HepG2 (cell line): ENCODE results near the gene KLF12. TPM values are rescaled to one million over a fixed set of nuclear protein-coding genes. Genes with fewer than 3 reads are reported as not detected.

Source experiments
- ATAC-seq: fragments of 200-7000 bp; cut with Tn5 transposase; 3 replicates; pipeline ENCODE4 v1.9.1; 2020; ENCODE audit warnings: mild to moderate bottlenecking, moderate library complexity
- BruUV-seq: library from RNA; stranded (reverse); fragments of 400-500 nt; replicated peaks from 2 replicates; lab custom pipeline; 2021; lab: Mats Ljungman, UMichigan
- CTCF ChIA-PET: fragments of 300-600 bp; formaldehyde crosslinking; extraction: SDS; loops from one replicate; lab custom pipeline; 2021; ENCODE audit warnings: low total read pairs, inconsistent platforms, low intra/inter-chr PET ratio; lab: Yijun Ruan, JAX
- POLR2A ChIA-PET: fragments of 350-600 bp; sonication (Branson Sonifier 250); formaldehyde crosslinking; loops from one replicate; lab custom pipeline; 2020; ENCODE audit warnings: antibody characterized with exemption, inconsistent platforms; lab: Yijun Ruan, JAX
- DNase-seq: peaks from one replicate; pipeline ENCODE4 v3.0.0-alpha.2; 2015; ENCODE audit warnings: low spot score
- FAIRE-seq: peaks from 3 replicates; lab custom pipeline; 2011; peaks lifted over from hg19 to GRCh38; lab: Jason Lieb, UNC
- H2AFZ ChIP-seq: one replicate; pipeline ENCODE4 v1.6.1; 2011; ENCODE audit warnings: low read length, inconsistent platforms
- H3K27ac ChIP-seq: fragments of 300-600 bp; 3 replicates; pipeline ENCODE4 v1.8.0; 2011; ENCODE audit warnings: mixed run types, mild to moderate bottlenecking, mixed read lengths, low read length, inconsistent platforms; ENCODE audit not compliant: insufficient read depth; ENCODE audit errors: extremely low read length
- H3K27me3 ChIP-seq, 2 experiments: fragments of 200-600 bp in 1 of 2; 2 replicates in 1 of 2; 3 replicates in 1 of 2; pipeline versions ENCODE4 v1.6.0 to v1.8.0; 2011; ENCODE audit warnings: low read length in 2 of 2, mild to moderate bottlenecking in 2 of 2, moderate library complexity in 2 of 2, inconsistent platforms in 1 of 2; ENCODE audit not compliant: insufficient read depth in 2 of 2, control insufficient read depth in 1 of 2
- H3K36me3 ChIP-seq, 2 experiments: fragments of 200-600 bp in 1 of 2; replicated peaks in 1 of 2; 2 replicates in 1 of 2; 3 replicates in 1 of 2; pipeline versions ENCODE4 v1.5.1 to v1.8.0; 2011; ENCODE audit warnings: low read length in 2 of 2, inconsistent platforms in 1 of 2; ENCODE audit not compliant: insufficient read depth in 2 of 2, control insufficient read depth in 1 of 2
- H3K4me1 ChIP-seq: 2 replicates; pipeline ENCODE4 v1.5.1; 2012; ENCODE audit warnings: low read length, inconsistent platforms; ENCODE audit not compliant: insufficient read depth
- H3K4me2 ChIP-seq: 2 replicates; pipeline ENCODE4 v1.6.0; 2011; ENCODE audit warnings: low read depth, low read length, inconsistent platforms
- H3K4me3 ChIP-seq, 3 experiments: fragments of 200-600 bp in 1 of 3; sonication (generic), shearing (Covaris generic) in 1 of 3; replicated peaks in 1 of 3; 2 replicates each; pipeline ENCODE4 v1.5.1; 2011 to 2016; ENCODE audit warnings: low read length in 3 of 3, inconsistent platforms in 2 of 3, low read depth in 2 of 3, mild to moderate bottlenecking in 2 of 3, control low read depth in 1 of 3, mixed read lengths in 1 of 3; ENCODE audit not compliant: insufficient read depth in 1 of 3
- H3K79me2 ChIP-seq: one replicate; pipeline ENCODE4 v1.6.1; 2011; ENCODE audit warnings: low read length, inconsistent platforms; ENCODE audit not compliant: insufficient read depth
- H3K9ac ChIP-seq: 2 replicates; pipeline ENCODE4 v1.6.0; 2011; ENCODE audit warnings: mild to moderate bottlenecking, low read depth, low read length, inconsistent platforms; ENCODE audit not compliant: insufficient read depth
- H3K9me3 ChIP-seq: 2 replicates; pipeline ENCODE4 v1.5.1; 2012; ENCODE audit warnings: mild to moderate bottlenecking, low read length
- H4K20me1 ChIP-seq: 2 replicates; pipeline ENCODE4 v1.6.0; 2011; ENCODE audit warnings: inconsistent platforms, mild to moderate bottlenecking, low read length, moderate library complexity; ENCODE audit not compliant: insufficient read depth
- FLYWCH1 ChIP-seq: sonication (generic); formaldehyde crosslinking; IDR thresholded peaks from 2 replicates; pipeline ENCODE4 v1.8.1; 2023; ENCODE audit warnings: mild to moderate bottlenecking, missing genetic modification reagents
- KMT2A ChIP-seq: sonication (generic); formaldehyde crosslinking; IDR thresholded peaks from 2 replicates; pipeline ENCODE4 v1.4.0; 2020; ENCODE audit warnings: missing genetic modification reagents
- MAFF ChIP-seq: IDR thresholded peaks from 2 replicates; pipeline ENCODE4 v1.6.1; 2011; ENCODE audit warnings: low read depth, low read length, improper control_type of control experiment
- SATB2 ChIP-seq: sonication (generic); formaldehyde crosslinking; IDR thresholded peaks from 2 replicates; pipeline ENCODE4 v1.5.0; 2020; ENCODE audit warnings: missing genetic modification reagents
- STAG1 ChIP-seq: sonication (generic); formaldehyde crosslinking; IDR thresholded peaks from 2 replicates; pipeline ENCODE4 v1.4.0; 2020; ENCODE audit warnings: missing genetic modification reagents
- TCF12 ChIP-seq, 2 experiments: fragments of 450-650 bp in 1 of 2; sonication (generic) in 1 of 2; formaldehyde crosslinking in 1 of 2; IDR thresholded peaks; 2 replicates each; pipeline versions ENCODE4 v1.6.1 to v1.8.0; 2017 to 2022; ENCODE audit warnings: antibody characterized with exemption in 1 of 2, mild to moderate bottlenecking in 1 of 2, missing genetic modification reagents in 1 of 2, moderate library complexity in 1 of 2
- TGIF2 ChIP-seq: IDR thresholded peaks from 2 replicates; pipeline ENCODE4 v1.6.1; 2016; ENCODE audit warnings: control low read depth, missing compliant biosample characterization
- ZBTB7A ChIP-seq: sonication (generic); formaldehyde crosslinking; IDR thresholded peaks from 2 replicates; pipeline ENCODE4 v1.8.0; 2022; ENCODE audit warnings: mild to moderate bottlenecking, missing genetic modification reagents
- ZNF138 ChIP-seq: sonication (generic); formaldehyde crosslinking; IDR thresholded peaks from 2 replicates; pipeline ENCODE4 v1.5.0; 2020; ENCODE audit warnings: mild to moderate bottlenecking, low read depth, missing genetic modification reagents
- ZNF75D ChIP-seq: sonication (generic); formaldehyde crosslinking; IDR thresholded peaks from 2 replicates; pipeline ENCODE4 v1.8.1; 2023; ENCODE audit warnings: missing genetic modification reagents, mild to moderate bottlenecking, borderline replicate concordance
- ZNF772 ChIP-seq: sonication (generic); formaldehyde crosslinking; IDR thresholded peaks from 2 replicates; pipeline ENCODE4 v1.5.0; 2020; ENCODE audit warnings: mild to moderate bottlenecking, missing genetic modification reagents
- ZNF777 ChIP-seq: sonication (generic); formaldehyde crosslinking; IDR thresholded peaks from 2 replicates; pipeline ENCODE4 v1.4.0; 2020; ENCODE audit warnings: missing genetic modification reagents
- WGBS: methylation state at CpG from one replicate; pipeline ENCODE4 v1.1.6; 2017; ENCODE audit warnings: low lambda C conversion rate; 5-methylcytosine and 5-hydroxymethylcytosine counted together
- in situ Hi-C: cut with HindIII; loops from 2 replicates; pipeline ENCODE4 v1.10.0; 2017; ENCODE audit warnings: low pct_unique_long_range_greater_than_20kb; ENCODE audit not compliant: extremely low pct_ligation_motif_present
- intact Hi-C: fragments of 100-400 bp; cut with micrococcal nuclease; formaldehyde crosslinking; loops from one replicate; pipeline ENCODE4 v1.10.0; 2022; ENCODE audit not compliant: unreplicated experiment
- polyA plus RNA-seq, 8 experiments: library from polyadenylated mRNA; depleted of rRNA in 3 of 8; stranded (reverse) in 7 of 8; unstranded in 1 of 8; fragments of >200 nt; fragmentation: Illumina TruSeq in 4 of 8; extraction: Trizol in 4 of 8; gene quantifications; 2 replicates each; pipeline versions ENCODE4 v1.2.1 to v1.2.3, GENCODE V29; 2011 to 2016; ENCODE audit warnings: low read depth in 4 of 8, missing spikeins in 1 of 8, mixed read lengths in 1 of 8; ENCODE audit not compliant: insufficient read depth in 1 of 8
- total RNA-seq, 5 experiments: library from RNA; depleted of rRNA; stranded (reverse); fragments of >200 nt; fragmentation: Illumina TruSeq; extraction: Trizol; gene quantifications; 2 replicates each; pipeline ENCODE4 v1.2.3, GENCODE V29; 2016; ENCODE audit warnings: low read depth in 1 of 5
- TF ChIP-seq, protein P1 (sequence below): IDR thresholded peaks from 2 replicates; pipeline ENCODE4 v1.4.0; 2020; ENCODE audit warnings: mild to moderate bottlenecking, missing genetic modification reagents
- TF ChIP-seq, protein P2 (sequence below): sonication (generic); formaldehyde crosslinking; IDR thresholded peaks from 2 replicates; pipeline ENCODE4 v1.5.0; 2020; ENCODE audit warnings: missing genetic modification reagents
- TF ChIP-seq, protein P3 (sequence below): sonication (generic); formaldehyde crosslinking; IDR thresholded peaks from 2 replicates; pipeline ENCODE4 v1.9.0; 2022; ENCODE audit warnings: low read depth, missing genetic modification reagents

Gene KLF12
- total and polyA plus RNA-seq, 2 of the 13 experiments (the other 11 are each of a cell fraction or from before 2014, with no cell fraction given) = 0.66 to 1.5 TPM

DNA sequence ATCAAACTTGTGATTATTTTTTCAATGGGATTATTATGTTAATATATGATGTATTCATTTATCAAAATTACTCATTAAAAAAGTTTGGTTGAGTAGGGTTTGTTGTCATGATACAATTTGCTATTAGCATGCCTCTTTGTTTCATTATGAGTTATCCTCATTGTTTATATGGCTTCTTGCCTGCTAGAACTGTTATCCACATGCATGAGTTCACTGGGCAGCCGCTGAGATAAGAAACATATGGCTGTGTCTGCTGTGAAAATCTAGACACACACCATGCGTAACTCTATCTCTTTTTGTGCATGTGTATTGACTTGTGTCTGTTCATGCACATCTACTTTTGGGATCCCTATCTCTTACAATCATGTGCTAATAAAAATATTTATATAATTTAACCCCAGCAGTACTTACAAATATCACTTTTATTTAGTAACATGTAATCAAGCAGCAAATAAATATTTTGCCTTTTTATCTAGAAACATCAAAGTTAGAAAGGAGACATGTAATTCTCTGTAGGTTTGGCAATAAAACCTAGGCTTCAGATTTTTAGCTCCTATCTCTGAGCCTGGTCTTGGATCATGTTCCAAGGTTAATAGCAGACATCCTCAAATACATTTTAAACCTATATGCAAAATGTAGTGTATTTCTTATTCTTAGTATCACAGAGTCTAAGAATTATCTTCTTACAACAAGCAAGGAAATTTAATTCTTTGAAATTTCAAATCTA, 11.2 kb upstream of the KLF12 start (continued):
- TF ChIP-seq, protein P1, sequence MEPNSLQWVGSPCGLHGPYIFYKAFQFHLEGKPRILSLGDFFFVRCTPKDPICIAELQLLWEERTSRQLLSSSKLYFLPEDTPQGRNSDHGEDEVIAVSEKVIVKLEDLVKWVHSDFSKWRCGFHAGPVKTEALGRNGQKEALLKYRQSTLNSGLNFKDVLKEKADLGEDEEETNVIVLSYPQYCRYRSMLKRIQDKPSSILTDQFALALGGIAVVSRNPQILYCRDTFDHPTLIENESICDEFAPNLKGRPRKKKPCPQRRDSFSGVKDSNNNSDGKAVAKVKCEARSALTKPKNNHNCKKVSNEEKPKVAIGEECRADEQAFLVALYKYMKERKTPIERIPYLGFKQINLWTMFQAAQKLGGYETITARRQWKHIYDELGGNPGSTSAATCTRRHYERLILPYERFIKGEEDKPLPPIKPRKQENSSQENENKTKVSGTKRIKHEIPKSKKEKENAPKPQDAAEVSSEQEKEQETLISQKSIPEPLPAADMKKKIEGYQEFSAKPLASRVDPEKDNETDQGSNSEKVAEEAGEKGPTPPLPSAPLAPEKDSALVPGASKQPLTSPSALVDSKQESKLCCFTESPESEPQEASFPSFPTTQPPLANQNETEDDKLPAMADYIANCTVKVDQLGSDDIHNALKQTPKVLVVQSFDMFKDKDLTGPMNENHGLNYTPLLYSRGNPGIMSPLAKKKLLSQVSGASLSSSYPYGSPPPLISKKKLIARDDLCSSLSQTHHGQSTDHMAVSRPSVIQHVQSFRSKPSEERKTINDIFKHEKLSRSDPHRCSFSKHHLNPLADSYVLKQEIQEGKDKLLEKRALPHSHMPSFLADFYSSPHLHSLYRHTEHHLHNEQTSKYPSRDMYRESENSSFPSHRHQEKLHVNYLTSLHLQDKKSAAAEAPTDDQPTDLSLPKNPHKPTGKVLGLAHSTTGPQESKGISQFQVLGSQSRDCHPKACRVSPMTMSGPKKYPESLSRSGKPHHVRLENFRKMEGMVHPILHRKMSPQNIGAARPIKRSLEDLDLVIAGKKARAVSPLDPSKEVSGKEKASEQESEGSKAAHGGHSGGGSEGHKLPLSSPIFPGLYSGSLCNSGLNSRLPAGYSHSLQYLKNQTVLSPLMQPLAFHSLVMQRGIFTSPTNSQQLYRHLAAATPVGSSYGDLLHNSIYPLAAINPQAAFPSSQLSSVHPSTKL = no peak
- no peak for TF ChIP-seq ZNF138
- TF ChIP-seq SATB2 (CRISPR knock-in tag) = no peak
- TF ChIP-seq ZNF772 = no peak

DNA sequence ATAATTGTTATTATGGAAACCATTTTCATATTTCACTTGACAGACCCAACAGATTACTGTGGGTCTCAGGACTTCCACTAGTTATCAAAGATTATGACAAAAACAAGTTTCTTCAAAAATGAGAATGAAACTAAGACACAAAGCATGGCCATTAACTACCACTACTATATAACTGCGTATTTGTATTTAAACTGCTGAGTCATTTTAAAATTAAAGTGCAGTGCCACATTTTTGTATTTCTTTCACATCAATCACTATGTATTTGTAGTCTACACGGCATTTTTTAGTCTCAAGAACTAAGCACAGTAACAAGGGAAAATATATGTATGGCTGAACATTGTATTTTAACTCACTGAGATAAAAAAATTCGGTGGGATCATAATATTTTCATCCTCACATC, 10.1 kb upstream of the KLF12 start:
- intact Hi-C loops = no loop called here
- FAIRE-seq (no peak), DNase-seq (no peak), ATAC-seq (no peak)
- Histone ChIP-seq H2AFZ (no peak overlapping the region), H3K9me3 (no peaks in the 10 kb centered on the region), H3K27ac (no peak overlapping the region), H3K9ac (no peak overlapping the region), H3K4me1 (no peaks in the 10 kb centered on the region), H3K4me3 (no peak overlapping the region), H3K79me2 (no peaks in the 10 kb centered on the region), H4K20me1 (no peaks in the 10 kb centered on the region), H3K27me3 (no peaks in the 10 kb centered on the region), H3K36me3 (no peaks in the 10 kb centered on the region), H3K4me2 (no peak overlapping the region)
- WGBS = 34% methylated on average over 3 of the region's 3 CpGs
- no TSS peak for BruUV-seq
- in situ Hi-C loops = no loop called here
- POLR2A ChIA-PET = no interaction called here
- CTCF ChIA-PET = no interaction called here
- no peak for TF ChIP-seq ZBTB7A
- TF ChIP-seq KMT2A (CRISPR knock-in tag) = no peak
- peak; percentile 57 for TF ChIP-seq MAFF
- TF ChIP-seq FLYWCH1 (CRISPR knock-in tag) = no peak
- TF ChIP-seq STAG1 (CRISPR knock-in tag) = no peak
- no peak for TF ChIP-seq ZNF75D (CRISPR knock-in tag)
- no peak for TF ChIP-seq TCF12 (IDR thresholded peaks at IDR 0.05)
- no peak for TF ChIP-seq TCF12 (CRISPR knock-in tag; IDR thresholded peaks at IDR 0.05)
- TF ChIP-seq, protein P2, sequence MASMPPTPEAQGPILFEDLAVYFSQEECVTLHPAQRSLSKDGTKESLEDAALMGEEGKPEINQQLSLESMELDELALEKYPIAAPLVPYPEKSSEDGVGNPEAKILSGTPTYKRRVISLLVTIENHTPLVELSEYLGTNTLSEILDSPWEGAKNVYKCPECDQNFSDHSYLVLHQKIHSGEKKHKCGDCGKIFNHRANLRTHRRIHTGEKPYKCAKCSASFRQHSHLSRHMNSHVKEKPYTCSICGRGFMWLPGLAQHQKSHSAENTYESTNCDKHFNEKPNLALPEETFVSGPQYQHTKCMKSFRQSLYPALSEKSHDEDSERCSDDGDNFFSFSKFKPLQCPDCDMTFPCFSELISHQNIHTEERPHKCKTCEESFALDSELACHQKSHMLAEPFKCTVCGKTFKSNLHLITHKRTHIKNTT = no peak
- TF ChIP-seq, protein P3, sequence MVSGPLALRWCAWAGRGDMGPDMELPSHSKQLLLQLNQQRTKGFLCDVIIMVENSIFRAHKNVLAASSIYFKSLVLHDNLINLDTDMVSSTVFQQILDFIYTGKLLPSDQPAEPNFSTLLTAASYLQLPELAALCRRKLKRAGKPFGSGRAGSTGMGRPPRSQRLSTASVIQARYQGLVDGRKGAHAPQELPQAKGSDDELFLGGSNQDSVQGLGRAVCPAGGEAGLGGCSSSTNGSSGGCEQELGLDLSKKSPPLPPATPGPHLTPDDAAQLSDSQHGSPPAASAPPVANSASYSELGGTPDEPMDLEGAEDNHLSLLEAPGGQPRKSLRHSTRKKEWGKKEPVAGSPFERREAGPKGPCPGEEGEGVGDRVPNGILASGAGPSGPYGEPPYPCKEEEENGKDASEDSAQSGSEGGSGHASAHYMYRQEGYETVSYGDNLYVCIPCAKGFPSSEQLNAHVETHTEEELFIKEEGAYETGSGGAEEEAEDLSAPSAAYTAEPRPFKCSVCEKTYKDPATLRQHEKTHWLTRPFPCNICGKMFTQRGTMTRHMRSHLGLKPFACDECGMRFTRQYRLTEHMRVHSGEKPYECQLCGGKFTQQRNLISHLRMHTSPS (CRISPR knock-in tag) = no peak
- TF ChIP-seq TGIF2 = no peak
- no peak for TF ChIP-seq ZNF777
